GM12878 (cell line): ENCODE results near the gene PHF21B.

Experiments used
- EZH2 ChIP-seq: IDR thresholded peaks from 2 replicates; pipeline ENCODE4 v1.6.1; 2012; ENCODE audit warnings: low read depth, mild to moderate bottlenecking, control low read depth, inconsistent platforms, low read length, borderline replicate concordance; ENCODE audit not compliant: control insufficient read depth
- NR2F1 ChIP-seq: fragments of 450-650 bp; conservative IDR thresholded peaks from 2 replicates; pipeline ENCODE4 v1.6.1; 2017; ENCODE audit warnings: mild to moderate bottlenecking
- NRF1 ChIP-seq: conservative IDR thresholded peaks from 2 replicates; pipeline ENCODE4 v1.6.1; 2011; ENCODE audit warnings: mild to moderate bottlenecking, low read depth, low read length, improper control_type of control experiment
- POLR2A ChIP-seq: IDR thresholded peaks from 2 replicates; pipeline ENCODE4 v1.6.1; 2011; ENCODE audit warnings: low read depth, mild to moderate bottlenecking, low read length
- SIX5 ChIP-seq: IDR thresholded peaks from 2 replicates; pipeline ENCODE4 v1.6.1; 2011; ENCODE audit warnings: mild to moderate bottlenecking, low read depth, low read length, moderate library complexity; ENCODE audit not compliant: severe bottlenecking
- SREBF1 ChIP-seq: IDR thresholded peaks from 2 replicates; pipeline ENCODE4 v1.6.1; 2012; ENCODE audit warnings: mild to moderate bottlenecking, low read length
- ZNF24 ChIP-seq: fragments of 450-650 bp; IDR thresholded peaks from 2 replicates; pipeline ENCODE4 v1.6.1; 2017; ENCODE audit warnings: antibody characterized with exemption, mild to moderate bottlenecking
- ZNF384 ChIP-seq: IDR thresholded peaks from 2 replicates; pipeline ENCODE4 v1.6.1; 2012; ENCODE audit warnings: low read depth, mild to moderate bottlenecking, low read length, improper control_type of control experiment, borderline replicate concordance
- TF ChIP-seq, protein P1 (sequence below), 3 experiments: IDR thresholded peaks in 2 of 3; conservative IDR thresholded peaks in 1 of 3; 2 replicates each; pipeline ENCODE4 v1.5.1; 2011; ENCODE audit warnings: low read depth in 3 of 3, low read length in 3 of 3, mild to moderate bottlenecking in 3 of 3, control low read depth in 2 of 3, moderate library complexity in 2 of 3, inconsistent platforms in 1 of 3, mixed read lengths in 1 of 3; ENCODE audit not compliant: control insufficient read depth in 2 of 3, insufficient read depth in 1 of 3; ENCODE audit errors: extremely low read depth in 1 of 3
- TF ChIP-seq, protein P2 (sequence below): IDR thresholded peaks from 2 replicates; pipeline ENCODE4 v1.6.1; 2012; ENCODE audit warnings: low read depth, low read length, improper control_type of control experiment

DNA sequence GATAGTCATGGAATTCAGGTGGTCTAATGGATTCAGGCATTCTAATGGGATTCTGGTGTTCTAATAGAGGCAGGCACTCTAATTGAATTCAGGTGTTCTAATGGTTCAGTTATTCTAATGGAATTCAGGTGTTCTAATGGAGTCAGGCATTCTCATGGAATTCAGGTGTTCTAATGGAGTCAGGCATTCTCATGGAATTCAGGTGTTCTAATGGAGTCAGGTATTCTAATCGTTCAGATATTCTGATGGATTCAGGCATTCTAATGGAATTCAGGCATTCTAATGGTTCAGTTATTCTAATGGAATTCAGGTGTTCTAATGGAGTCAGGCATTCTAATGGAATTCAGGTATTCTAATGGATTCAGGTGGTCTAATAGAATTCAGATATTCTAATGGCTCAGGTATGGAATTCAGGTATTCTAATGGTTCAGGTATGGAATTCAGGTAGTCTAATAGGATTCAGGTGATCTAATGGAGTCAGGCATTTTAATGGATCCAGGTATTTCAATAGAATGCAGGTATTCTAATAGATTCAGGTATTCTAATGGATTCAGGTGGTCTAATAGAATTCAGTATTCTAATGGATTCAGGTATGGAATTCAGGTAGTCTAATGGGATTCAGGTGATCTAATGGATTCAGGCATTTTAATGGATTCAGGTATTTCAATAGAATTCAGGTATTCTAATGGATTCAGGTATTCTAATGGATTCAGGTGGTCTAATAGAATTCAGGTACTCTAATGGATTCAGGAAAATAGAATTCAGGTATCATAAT, 22.0 kb upstream of the PHF21B start:
- TF ChIP-seq ZNF384 (no peak), ZNF24 (no peak), SREBF1 (no peak), POLR2A (no peak), NR2F1 (no peak), EZH2 (no peak), NRF1 (no peak), SIX5 (no peak)
- TF ChIP-seq, protein P1, sequence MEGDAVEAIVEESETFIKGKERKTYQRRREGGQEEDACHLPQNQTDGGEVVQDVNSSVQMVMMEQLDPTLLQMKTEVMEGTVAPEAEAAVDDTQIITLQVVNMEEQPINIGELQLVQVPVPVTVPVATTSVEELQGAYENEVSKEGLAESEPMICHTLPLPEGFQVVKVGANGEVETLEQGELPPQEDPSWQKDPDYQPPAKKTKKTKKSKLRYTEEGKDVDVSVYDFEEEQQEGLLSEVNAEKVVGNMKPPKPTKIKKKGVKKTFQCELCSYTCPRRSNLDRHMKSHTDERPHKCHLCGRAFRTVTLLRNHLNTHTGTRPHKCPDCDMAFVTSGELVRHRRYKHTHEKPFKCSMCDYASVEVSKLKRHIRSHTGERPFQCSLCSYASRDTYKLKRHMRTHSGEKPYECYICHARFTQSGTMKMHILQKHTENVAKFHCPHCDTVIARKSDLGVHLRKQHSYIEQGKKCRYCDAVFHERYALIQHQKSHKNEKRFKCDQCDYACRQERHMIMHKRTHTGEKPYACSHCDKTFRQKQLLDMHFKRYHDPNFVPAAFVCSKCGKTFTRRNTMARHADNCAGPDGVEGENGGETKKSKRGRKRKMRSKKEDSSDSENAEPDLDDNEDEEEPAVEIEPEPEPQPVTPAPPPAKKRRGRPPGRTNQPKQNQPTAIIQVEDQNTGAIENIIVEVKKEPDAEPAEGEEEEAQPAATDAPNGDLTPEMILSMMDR (IDR thresholded peaks at IDR 0.05 in 2 of 3, conservative IDR thresholded peaks at IDR 0.05 in 1 of 3; ENCODE audit: control insufficient read depth in 2 of 3, extremely low read depth in 1 of 3, insufficient read depth in 1 of 3, low read depth in 3 of 3, low read length in 3 of 3) = no peak
- TF ChIP-seq, protein P2, sequence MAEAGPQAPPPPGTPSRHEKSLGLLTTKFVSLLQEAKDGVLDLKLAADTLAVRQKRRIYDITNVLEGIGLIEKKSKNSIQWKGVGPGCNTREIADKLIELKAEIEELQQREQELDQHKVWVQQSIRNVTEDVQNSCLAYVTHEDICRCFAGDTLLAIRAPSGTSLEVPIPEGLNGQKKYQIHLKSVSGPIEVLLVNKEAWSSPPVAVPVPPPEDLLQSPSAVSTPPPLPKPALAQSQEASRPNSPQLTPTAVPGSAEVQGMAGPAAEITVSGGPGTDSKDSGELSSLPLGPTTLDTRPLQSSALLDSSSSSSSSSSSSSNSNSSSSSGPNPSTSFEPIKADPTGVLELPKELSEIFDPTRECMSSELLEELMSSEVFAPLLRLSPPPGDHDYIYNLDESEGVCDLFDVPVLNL = no peak
